Stimulated activated CD8-positive, alpha-beta memory T cell treated with anti-CD3 and anti-CD28 coated beads, Interleukin-15, amount 100 ng/mL, for 1 hour (primary cell): ENCODE measurements around the gene SULT4A1.

ENCODE experiments used
- DNase-seq: peaks from one replicate; pipeline ENCODE4 v3.0.0-alpha.2; 2020; ENCODE audit warnings: low read depth

SULT4A1 gene

DNA sequence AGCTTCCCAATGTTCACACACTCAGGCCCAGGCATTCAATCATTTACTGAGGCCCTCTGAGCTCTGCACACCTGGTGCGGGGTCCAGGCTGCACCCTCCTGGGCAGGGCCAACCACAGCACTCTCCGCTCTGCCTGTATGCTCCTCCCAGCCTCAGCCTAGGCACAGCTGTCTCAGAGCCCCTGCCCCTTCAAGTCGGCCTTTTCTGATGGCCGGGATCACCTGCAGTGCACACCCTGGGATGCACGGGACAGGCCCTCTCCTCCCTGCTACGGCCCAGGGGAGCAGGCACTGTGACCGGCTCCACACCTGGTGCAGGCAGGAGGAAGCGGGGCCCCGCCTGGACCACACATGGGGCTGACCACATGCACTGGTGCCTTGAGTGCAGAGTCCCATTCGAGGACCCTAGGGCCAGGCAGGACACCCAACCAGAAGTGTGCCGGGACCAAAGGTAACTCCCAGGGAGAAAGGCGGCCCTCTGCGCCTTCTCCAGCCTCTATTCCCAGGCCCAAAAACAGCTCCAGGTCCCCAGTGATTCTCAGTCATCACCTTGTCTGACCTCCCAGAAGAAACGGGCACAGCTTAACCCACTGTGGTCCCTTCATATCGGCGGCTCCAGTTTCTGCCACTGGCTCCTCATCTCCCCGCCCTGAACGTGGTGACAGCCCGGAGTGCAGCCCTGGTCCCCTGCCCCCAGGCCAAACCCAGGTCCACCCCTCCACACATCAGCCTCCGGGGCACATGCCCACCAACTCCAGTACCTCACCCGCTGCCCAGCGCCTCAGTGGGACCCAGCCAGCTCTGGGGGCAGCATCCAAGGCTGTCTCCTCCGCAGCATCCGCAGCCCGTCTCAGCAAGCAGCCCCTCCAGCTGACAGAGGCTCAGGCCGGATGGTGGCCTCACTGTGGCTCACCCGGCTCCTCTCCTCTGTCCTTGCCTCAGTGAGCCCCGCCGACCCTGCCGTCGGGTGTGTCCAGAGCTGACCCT lies 17.5 kb downstream of the SULT4A1 start:
- DNase-seq: no peak

DNA sequence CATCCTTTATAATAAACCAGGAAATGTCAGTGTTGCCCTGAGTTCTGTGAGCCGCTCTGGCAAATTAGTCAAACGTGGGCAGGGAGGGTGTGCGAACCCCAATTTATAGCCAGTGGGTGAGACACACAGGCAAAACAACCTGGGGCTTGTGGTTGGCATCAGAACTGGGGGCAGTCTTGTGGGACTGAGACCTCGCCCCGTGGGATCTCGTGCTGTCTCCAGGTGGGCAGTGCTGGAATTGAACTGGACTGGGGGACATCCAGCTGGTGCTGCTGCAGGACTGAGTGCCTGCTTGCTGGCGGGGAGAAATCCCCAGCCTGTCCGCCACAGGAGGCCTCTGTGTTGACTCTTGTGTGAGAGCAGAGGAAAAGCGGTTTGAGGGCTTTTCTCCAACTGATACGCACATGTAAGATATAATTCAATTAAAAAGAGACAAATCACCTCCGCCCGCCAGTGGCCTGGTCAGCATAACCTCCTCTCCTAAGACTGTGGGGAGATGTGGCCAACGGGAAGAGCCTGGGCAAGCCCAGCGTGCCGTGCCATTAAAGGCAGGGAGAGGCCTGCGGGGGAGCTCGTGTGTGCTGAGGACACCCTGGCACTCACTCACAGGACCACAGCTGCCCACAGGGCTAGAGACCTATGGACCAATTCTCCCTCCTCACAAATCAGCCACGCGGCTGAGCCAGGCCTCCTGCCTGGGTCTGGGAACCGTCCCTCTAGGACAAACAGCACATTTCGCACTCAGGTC lies 18.4 kb downstream of the SULT4A1 start:
- DNase-seq: no peak

DNA sequence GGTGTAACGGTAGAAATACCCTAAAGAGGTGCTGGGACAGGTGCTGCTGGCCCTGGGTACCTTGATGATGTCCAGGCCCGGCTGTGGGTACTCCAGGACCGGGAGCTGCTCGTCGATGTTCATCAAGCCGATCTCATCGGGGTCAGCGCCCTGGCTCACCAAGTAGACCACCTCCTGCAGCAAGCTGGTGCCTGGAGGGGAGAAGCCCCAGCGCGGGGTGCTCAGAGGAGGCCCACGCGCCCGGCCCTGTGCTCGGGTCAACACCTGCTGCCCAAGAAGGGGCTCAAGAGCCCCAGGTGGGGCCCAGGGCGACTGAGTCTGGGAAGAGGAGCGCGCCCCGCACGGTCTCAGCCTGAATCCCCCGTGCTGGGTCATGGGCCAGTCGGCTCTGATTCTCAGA lies 20.6 kb downstream of the SULT4A1 start:
- no peak for DNase-seq

DNA sequence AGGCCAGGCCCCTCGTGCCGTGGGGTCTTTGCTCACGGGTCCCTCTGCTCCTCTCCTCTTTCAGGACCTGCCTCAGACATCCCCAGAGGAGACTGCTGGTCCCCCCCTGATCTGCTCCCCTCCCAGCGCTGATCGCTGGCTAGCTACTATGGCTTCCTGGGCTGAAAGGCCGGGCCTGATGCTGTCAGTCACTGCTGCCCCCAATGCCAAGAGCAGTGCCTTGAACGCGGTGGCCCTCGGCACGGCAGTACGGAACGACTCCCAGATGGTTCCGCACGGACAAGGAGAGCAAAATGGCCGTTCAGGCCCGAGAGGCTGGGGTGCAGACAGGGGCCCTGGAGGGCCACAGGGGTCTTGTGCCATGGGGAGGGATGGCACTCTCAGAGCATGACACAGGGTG lies 21.5 kb downstream of the SULT4A1 start:
- no peak for DNase-seq

DNA sequence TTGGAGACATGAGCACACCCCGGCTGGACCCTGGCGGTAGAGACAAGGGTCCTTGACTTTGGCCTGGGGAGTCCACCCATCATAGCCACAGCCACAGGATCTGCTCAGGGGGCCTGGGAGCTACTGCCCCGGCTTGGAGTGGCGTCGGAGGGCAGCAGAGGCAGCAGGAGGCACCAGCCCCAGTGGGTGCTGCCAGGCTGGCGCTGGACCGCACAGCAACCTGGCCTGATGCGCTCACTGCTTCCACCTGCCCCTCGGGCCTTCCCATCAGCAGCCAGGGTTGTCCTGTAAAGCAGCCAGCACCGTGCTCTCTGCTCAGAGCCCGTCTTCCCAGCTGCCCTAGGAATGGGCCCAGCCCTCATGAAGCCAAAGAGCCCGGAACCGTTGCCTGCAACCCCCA lies 21.9 kb downstream of the SULT4A1 start:
- no peak for DNase-seq

DNA sequence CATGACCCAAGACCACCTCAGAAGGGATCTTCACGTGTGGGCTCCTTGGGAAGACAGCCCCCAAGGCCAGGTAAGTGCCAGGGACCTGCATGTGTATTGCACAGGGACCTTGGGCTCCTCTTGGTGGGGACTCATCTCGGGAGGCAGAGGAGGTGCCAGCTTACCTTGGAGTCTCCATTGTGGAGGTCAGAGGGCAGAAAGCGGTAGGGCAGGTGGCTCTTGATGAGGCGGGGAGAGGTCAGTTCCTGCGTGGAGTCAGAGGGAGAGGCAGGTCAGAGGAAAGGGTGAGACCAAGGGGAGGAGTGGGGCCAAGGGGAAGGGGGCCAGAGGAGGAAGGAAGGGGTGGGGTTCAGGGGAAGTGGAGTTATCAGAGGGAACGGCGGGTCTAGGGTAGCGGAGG lies 22.5 kb downstream of the SULT4A1 start:
- no peak for DNase-seq

DNA sequence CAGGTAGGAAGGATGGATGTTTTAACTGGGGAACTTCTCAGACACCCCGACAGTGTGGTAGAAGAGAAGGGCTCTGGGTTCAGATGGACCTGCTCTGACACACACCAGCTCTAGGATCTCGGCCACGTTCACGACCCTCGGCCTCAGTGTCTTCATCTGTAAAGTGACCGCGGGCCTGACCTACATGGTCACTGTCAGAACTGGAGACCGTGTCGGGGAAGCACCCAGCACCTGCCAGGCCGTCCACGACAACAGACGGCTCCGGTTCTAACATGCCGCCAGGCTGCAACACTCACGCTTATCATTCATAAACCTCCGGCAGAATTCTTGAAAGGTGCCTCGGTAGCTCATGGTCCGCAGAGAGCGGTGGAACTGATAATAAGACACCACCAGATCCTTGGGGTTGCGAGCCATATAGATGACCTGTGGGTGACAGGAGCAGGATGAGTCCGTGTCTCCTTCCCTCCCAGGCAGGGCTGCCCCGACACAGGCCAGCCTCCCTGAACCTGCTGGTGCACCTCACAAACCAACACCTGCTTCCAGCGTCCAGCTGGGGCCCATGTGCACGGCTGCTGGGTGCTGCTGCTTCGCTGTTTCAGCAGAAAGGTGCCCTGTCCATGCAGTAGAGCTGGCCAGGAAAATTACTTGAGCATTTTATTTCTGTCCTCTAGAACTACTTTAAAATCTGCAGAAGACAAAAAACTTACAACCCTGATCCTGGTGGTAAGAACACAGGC lies 23.6 kb downstream of the SULT4A1 start:
- no peak for DNase-seq

DNA sequence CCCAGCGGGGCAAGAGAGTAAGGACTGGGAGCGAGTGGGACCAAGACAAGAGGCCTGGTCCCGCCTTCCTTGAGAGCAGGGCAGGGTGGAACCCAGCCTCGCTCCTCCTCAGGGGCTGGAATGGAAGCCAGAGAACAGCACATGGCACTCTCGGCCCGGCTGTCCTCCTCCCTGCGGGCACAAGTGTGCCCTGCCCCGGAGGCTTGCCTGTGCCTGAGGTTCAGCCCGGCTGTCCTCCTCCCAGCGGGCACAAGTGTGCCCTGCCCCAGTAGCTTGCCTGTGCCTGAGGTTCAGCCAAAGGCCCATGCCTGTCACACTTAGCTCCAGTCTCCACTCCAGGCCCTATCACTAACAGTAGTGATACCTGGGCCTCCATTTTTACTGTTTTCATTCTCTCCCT lies 24.2 kb downstream of the SULT4A1 start:
- DNase-seq: no peak

DNA sequence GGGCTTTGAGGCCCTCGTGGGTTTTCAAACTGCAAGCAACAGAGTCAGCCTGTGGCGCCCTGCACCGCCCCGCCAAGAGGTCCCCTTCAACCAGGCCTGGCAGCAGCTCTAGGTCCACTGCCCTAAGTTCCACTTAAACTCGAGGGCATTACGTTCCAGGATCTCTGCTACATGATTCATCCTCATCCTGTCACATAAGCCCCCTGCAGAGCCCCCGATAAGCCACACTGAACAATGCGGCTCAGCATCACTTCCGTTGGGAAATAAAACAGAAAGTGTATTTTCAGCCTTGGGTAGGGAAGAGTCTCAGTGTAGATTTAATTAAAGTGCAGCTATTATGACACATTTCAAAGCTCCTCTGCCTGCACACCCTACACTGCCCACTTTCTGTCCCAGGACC lies 24.6 kb downstream of the SULT4A1 start:
- DNase-seq: no peak

DNA sequence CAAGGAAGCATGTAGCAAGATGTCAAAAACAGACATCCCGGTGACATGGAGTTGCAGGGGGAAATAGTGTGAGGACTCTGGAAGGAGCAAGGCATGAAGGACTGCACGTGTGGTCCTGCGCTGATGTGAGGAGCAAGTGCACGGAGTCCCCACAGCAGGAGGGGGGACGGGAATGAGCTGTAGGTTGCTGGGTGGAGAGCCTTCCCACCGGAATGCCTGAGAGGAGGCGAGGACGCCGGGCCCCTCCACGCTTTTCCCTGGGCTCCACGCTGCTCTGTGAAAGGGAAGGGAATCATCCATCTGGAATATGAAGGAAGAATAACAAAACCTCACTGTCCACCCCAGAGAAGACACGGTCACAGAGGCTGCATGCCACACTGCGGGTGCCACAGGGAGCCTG lies 26.6 kb downstream of the SULT4A1 start:
- DNase-seq: no peak

DNA sequence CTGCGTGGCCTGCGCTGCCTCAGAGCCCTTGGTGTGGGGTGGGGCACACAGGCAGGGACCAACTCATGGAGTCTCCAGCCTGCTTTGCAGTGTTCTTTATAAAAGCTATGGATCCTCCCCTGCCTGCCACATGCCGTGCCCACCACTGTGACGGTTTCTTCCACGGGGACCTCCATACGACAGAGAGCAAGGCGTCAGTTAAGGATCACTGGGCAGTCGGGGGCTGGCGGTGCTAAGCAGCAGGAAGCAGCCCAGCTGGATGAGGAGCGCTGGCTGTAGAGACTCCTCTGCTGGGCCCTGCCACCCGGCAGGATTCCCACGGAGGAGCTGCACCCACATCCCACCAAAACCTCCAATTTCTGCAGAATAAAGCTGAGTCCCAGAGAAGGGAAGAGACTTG lies 27.1 kb downstream of the SULT4A1 start:
- DNase-seq: no peak

DNA sequence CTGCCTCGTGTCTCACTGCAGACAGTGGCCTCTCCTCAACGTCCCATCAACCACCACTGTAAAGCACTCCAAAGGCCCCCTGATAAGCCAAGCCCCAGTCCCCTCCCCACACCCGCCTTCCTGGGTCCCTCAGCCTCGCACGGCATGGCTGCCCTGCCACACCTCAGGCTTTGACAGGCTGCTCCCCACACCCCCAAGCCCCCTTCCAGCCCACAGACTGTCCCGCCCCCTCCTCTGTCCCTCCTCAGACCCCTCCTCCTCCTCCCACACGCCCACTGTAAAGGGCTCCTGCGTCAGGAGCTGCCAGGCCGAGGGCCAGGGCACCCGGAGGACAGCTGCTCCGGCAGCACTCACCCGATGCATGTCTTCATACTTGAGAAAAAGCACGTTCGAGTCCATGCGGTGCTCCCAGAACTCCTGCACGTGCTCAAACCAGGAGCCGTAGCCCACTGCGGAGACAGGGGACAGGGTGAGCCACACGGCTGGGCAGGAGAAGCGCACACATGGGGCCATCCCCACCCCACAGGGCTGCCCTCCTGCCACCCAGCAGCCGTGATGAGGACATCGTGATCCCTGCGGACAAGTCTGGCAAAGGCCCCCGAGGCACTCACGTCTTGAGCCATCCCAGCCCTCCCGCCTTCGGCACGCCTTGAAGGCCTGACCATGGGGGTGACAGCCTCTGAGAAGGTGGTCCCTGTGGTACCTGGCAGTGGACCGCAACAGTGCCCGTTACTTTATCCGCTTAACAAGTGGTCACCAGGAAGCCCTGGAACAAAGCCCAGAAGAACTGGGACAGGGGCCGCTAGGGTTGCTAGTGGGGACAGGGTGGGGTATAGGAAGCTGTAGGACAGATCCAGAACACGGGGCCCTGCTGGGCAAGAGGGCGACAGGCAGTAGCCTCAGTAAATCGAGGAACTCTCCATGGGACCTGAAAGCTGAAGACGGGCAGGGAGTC lies 28.8 kb downstream of the SULT4A1 start:
- no peak for DNase-seq

DNA sequence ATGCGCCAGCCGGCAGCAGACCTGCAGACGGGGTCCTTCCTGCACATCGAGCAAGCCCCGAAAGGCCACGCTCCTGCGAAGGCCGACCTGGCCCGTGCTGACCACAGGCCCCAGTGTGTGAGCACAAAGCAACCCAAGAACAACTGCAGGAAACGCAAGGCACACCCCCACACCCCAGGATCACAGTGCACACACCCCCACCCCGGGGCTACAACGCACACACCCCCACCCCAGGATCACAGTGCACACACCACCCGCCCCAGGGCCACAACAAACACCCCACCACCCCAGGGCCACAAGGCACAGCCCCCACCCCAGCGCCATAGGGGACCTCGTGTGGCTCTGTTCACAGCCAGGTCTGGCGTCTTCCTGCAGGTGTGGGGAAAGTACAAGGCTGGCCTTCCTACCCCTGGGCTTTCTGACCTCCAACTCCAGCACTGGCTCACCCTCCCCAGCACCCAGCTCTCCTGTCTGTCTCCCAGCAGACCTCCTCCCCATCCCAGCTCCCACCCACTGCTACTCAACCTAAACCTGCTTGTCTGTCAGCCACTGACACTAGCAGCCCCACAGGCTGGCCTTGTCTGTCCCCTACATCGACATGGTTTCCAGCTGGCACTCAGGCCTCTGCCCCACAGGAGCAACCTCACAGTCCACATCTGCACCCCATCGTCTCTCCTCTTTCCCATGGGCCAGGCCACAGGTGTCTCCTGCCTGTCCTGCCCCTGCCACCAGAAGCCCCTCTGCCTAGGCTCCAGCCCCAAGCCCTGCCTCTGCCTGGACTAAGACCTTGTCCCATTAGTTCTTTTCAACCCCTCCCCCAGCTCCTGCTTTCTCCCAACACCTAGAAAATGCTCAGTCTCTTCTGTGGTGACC lies 29.7 kb downstream of the SULT4A1 start:
- no peak for DNase-seq

DNA sequence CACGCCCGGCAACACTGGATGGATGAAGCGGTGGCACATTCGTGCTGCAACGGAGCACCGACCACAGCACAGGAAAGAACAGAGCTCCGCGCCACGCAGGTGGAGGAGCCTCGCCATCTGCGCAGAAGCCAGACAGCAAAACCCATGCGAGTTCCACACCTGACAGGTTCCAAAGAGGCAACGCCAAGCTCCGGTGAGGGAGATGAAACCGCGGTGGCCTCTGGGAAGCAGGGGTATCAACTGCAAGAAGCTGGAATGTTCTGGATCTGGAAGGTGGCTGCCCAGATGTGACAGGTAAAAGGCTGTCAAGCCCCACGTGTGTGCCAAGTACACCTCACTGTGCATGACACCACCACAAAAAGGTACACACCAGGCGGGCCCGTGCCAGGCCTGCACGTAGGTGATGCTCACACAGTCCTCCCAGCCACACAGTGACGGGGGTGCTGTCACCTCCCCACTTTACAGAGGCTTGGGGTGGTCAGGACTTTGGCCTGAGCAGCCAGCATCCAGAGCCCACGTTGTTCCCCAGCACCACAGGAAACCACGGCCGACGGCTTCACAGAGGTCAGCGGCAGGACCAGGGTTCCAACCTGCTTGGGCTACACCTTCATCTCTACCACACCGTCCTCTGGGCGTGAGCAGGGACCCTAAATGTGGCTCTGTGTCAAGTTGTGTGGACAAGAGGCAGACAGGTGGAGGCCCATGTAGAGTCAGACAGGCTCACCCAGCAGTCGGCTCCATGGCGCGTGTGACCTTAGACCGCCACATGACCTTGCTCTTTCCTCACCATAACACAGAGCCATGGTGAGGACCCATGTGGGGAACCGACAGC lies 30.5 kb downstream of the SULT4A1 start:
- no peak for DNase-seq

DNA sequence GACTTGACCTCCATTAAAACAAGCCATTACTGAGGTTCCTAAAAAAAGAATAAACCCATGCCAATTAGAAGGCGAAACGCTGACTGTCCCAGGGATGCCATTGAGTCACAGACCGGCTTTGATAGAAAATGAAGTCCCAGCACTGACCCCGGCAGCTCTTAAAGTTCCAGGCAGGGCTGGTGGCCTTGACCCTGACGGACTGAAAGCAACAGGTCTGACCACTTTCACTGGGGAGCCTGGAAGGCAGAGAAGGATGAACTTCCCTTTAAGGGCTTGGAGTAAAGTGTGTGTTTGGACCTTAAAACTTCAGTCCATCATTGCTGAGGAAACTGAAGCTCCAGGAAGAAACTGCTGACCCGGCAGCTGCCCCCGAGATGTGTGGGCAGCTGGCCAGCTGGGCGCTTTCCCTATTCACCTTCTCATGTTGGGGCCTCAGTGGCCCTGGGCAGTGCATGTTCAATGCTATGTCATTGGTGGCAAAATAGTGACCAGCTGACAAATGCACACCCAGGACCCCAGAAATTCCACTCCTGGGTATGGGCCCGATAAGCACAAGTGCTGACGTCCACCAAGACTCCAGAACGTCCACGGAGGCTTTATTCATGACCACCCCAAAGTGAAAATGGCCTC lies 31.3 kb downstream of the SULT4A1 start:
- DNase-seq: no peak

DNA sequence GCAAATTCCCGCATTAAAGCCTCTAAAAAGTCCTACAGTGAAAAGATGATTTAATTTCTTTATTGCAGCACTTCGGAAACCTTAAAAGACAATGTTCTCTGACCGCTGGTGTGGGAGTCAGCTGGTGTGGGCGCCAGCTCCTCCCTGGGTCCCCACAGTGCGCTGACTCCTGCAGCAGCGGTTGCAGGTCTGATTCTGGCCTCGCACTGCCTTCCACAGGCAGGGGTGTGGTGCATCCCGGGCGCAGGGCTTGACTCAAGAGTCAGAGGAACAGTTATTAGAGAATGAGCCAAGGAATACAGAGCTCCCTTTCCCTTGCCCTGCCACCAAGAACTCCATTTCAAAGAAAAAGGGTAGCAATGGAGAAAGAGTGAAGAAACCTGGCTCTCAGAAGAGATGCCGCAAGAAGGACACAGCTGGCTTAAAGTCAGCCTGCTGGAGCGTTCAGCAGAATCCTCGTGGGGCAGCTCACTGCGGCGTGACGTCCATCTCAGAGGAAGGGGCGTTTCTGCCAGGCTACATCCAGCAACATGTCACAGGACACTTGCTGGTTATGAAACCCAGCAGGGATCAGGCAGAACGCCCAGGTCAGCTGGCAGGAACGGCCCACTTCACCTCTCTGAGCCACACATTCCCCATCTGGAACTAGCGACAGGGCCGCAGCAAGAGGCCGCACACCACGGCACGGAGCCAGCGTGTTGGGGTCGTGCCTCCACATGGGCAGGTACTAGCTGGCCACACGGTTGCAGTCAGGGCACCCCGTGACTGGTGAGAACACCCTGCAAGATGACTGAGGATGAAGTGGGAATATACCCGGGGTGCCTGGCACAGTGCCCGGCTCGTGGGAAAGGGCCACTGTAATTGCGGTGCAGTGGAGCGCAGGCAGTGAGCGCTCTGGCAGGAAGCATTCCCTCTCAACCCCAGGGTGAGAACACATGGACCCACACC lies 32.1 kb downstream of the SULT4A1 start:
- no peak for DNase-seq

DNA sequence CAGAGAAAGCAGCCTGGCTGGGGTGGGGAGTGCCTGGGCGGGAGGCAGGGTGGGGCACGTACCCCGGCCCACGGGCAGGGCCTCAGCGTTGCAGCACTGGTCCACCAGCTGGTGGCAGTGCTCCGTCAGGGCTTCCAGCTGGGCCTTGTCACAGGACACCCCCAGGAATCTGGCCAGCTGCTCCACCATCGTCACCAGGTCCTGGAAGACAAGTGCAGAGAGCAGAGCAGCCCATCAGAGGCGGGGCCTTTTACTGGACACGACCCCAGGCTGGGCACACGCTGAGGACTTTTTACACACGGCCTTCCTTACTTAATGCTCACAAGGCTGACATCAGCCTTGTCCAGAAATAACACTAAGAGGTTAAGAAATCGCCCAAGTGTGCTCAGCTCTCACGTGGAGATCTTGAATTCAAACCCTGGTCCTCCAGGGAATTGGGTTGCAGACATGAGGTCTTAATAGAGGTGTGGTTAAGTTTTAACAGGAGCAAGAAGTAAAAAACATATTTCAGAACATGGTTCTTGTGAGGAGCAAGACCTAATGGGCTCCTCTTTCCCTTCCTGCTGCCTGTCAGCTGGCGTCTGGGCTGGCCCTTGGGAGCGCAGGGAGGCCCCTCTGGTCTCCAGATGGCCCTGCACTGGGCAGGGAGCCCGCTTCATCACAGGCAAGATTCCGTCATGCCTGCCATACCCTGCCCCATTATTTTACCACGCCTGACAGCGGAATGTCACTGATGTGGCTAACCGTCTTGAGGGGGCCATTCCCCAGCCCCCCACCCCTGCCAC lies 33.1 kb downstream of the SULT4A1 start:
- DNase-seq: no peak
